NCI-H1436 (cell line): ENCODE results near the gene GRIN2B.

ENCODE experiments used
- DNase-seq: peaks from one replicate; lab custom pipeline; 2025; lab: John Stamatoyannopoulos, UW

GRIN2B gene

GRCh38 chr12:13956060-13956590, 25.3 kb downstream of the GRIN2B start:
- DNase-seq = no peak

GRCh38 chr12:13952096-13952495, 29.3 kb downstream of the GRIN2B start:
- no peak for DNase-seq

- DNase-seq = no peak
Measured at GRCh38 chr12:13950502-13950901, 30.9 kb downstream of the GRIN2B start.

- DNase-seq = no peak
Measured at GRCh38 chr12:13948621-13949020, 32.8 kb downstream of the GRIN2B start.

- no peak for DNase-seq
Measured at GRCh38 chr12:13947276-13947946, 34.0 kb downstream of the GRIN2B start.

GRCh38 chr12:13945641-13946040, 35.8 kb downstream of the GRIN2B start:
- DNase-seq = no peak

GRCh38 chr12:13945236-13945635, 36.2 kb downstream of the GRIN2B start:
- no peak for DNase-seq

GRCh38 chr12:13942826-13943225, 38.6 kb downstream of the GRIN2B start:
- DNase-seq = no peak

GRCh38 chr12:13941258-13942249, 39.8 kb downstream of the GRIN2B start:
- no peak for DNase-seq

- DNase-seq = no peak
Measured at GRCh38 chr12:13940335-13940865, 41.0 kb downstream of the GRIN2B start.

GRCh38 chr12:13937735-13938134, 43.7 kb downstream of the GRIN2B start:
- no peak for DNase-seq

GRCh38 chr12:13935169-13935568, 46.2 kb downstream of the GRIN2B start:
- no peak for DNase-seq
